ENCODE results near the gene CNTNAP2. TPM values are rescaled to one million over a fixed set of nuclear protein-coding genes. Genes with fewer than 3 reads are reported as not detected.
"Not testable (repeated sequence)": the region's sequence is repeated elsewhere in the genome, so short reads cannot be mapped to it uniquely, and the experiment has no call there.

Gene CNTNAP2
- total RNA-seq, 4 donors from 2014 or later: 0.29 to 0.88 (median 0.33) TPM; not detected in 1

- WGBS, 2 donors: 88 to 93% methylated on average over 9 of the region's 9 CpGs
- DNase-seq: no peak
- Histone ChIP-seq H3K4me1 (no peaks in the 10 kb centered on the region), H3K9me3 (no peaks in the 10 kb centered on the region), H3K27me3 (no peaks in the 10 kb centered on the region), H3K27ac (no peak overlapping the region), H3K36me3 (no peaks in the 10 kb centered on the region), H3K4me3 (replicated peaks in 1 of 3) (no peak overlapping the region)
- intact Hi-C loops (cut with DNase I): no loop called here
- no peak for TF ChIP-seq POLR2A (IDR thresholded peaks at IDR 0.05)
- no peak for TF ChIP-seq CTCF (IDR thresholded peaks at IDR 0.05)
Measured at GRCh38 chr7:148330822-148331221, 2214.2 kb downstream of the CNTNAP2 start.

GRCh38 chr7:148331456-148331855 is 2214.9 kb downstream of the CNTNAP2 start:
- H3K27me3 ChIP-seq; DNase-seq; H3K4me1 ChIP-seq; H3K9me3 ChIP-seq; H3K27ac ChIP-seq; H3K4me3 ChIP-seq (replicated peaks in 1 of 3); intact Hi-C loops (cut with DNase I); H3K36me3 ChIP-seq: not testable (repeated sequence)
- WGBS, 2 donors: 67% methylated on average over 11 of the region's 11 CpGs

- Histone ChIP-seq H3K4me1 (no peaks in the 10 kb centered on the region), H3K4me3 (replicated peaks in 1 of 3) (no peak overlapping the region), H3K9me3 (no peaks in the 10 kb centered on the region), H3K36me3 (no peaks in the 10 kb centered on the region), H3K27ac (no peak overlapping the region), H3K27me3 (no peaks in the 10 kb centered on the region)
- 73 to 79% methylated on average over 8 of the region's 8 CpGs for WGBS, 2 donors
- intact Hi-C loops (cut with DNase I): no loop called here
- no peak for TF ChIP-seq CTCF (IDR thresholded peaks at IDR 0.05)
- no peak for TF ChIP-seq POLR2A (IDR thresholded peaks at IDR 0.05)
- DNase-seq: no peak
Measured at GRCh38 chr7:148332191-148333186, 2215.9 kb downstream of the CNTNAP2 start.

- Histone ChIP-seq H3K4me1 (peaks cover 2 to 6% of the 10 kb centered on the region in 2 donors), H3K4me3 (replicated peaks in 1 of 3) (no peak overlapping the region), H3K36me3 (no peaks in the 10 kb centered on the region), H3K9me3 (no peaks in the 10 kb centered on the region), H3K27me3 (no peaks in the 10 kb centered on the region), H3K27ac (no peak overlapping the region)
- 100% methylated on average over 1 of the region's 1 CpG for WGBS, 2 donors
- intact Hi-C loops (cut with DNase I): no loop called here
- no peak for DNase-seq
- no peak for TF ChIP-seq POLR2A (IDR thresholded peaks at IDR 0.05)
- TF ChIP-seq CTCF (IDR thresholded peaks at IDR 0.05): no peak
Measured at GRCh38 chr7:148334441-148334956, 2217.9 kb downstream of the CNTNAP2 start.

- Histone ChIP-seq H3K36me3 (no peaks in the 10 kb centered on the region), H3K4me1 (peaks cover 4 to 9% of the 10 kb centered on the region in 2 donors), H3K9me3 (no peaks in the 10 kb centered on the region), H3K27ac (no peak overlapping the region), H3K27me3 (no peaks in the 10 kb centered on the region), H3K4me3 (replicated peaks in 1 of 3) (no peak overlapping the region)
- DNase-seq: no peak
- 55 to 60% methylated on average over 6 of the region's 6 CpGs for WGBS, 2 donors
- intact Hi-C loops (cut with DNase I): no loop called here
- no peak for TF ChIP-seq CTCF (IDR thresholded peaks at IDR 0.05)
Measured at GRCh38 chr7:148334959-148335577, 2218.5 kb downstream of the CNTNAP2 start.
